Measurements from ENCODE around the gene CFTR.

DNA sequence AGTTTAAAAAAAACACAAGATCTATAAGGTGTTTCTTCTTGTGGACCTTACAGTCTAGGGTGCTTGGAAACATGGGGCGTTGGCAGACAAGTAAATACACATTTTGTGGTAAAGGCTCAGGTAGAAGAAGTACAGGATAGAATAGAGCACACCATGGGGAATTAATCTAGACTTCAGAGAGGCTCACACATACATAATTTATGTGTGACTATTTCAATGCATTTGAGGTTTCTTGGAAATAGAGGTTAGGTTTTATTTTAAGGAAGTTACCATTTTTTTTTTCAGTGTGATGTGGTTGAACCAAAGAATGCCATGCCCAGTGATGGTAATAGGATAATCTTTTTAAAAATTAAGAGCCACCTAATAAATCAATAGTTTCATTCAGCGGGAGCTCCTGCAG, 12.8 kb downstream of the CFTR start:
- no peak for TF ChIP-seq CTCF (IDR thresholded peaks at IDR 0.05)
- no peak for TF ChIP-seq REST (IDR thresholded peaks at IDR 0.05; ENCODE audit: insufficient read depth in 1 of 2, low read depth in 2 of 2, low read length in 1 of 2)
